ENCODE results near the gene RAB28.

- TF ChIP-seq CTCF (IDR thresholded peaks at IDR 0.05; ENCODE audit: low read depth, low read length) = no peak
- no peak for TF ChIP-seq MAX (IDR thresholded peaks at IDR 0.05; ENCODE audit: low read depth, low read length)
- TF ChIP-seq POLR2A (IDR thresholded peaks at IDR 0.05; ENCODE audit: extremely low read depth, insufficient read length) = no peak
- TF ChIP-seq MYC (IDR thresholded peaks at IDR 0.05; ENCODE audit: low read depth, low read length) = no peak
These were observed 41.6 kb upstream of the RAB28 start for GRCh38 chr4:13525606-13526281.
